IPS-NIHi11 (cell line): ENCODE results near the gene NUP133.
"Not testable (repeated sequence)": the region's sequence is repeated elsewhere in the genome, so short reads cannot be mapped to it uniquely, and the experiment has no call there.

Experiments
- DNase-seq: peaks from one replicate; pipeline ENCODE4 v3.0.0; 2012; ENCODE audit warnings: mixed read lengths, low spot score

Gene NUP133

DNA sequence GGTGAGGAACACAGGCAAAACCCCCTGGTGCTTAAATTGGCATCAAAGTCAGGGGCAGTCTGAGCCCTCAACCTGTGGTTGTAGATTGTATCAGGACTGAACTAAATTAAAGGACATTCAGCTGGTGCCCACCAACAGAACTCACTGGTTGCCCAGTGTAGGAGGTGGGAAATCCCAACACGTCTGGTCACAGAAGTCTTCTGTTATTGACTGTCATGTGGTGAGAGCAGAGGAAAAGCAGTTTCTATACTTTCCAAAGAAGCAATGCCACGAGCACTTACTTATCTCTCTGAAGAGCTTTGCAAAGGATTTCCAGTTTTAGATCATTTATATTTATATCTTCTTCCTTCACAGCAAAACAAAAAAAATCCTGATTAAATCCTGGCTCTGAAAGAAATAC lies 59.3 kb downstream of the NUP133 start:
- no peak for DNase-seq

DNA sequence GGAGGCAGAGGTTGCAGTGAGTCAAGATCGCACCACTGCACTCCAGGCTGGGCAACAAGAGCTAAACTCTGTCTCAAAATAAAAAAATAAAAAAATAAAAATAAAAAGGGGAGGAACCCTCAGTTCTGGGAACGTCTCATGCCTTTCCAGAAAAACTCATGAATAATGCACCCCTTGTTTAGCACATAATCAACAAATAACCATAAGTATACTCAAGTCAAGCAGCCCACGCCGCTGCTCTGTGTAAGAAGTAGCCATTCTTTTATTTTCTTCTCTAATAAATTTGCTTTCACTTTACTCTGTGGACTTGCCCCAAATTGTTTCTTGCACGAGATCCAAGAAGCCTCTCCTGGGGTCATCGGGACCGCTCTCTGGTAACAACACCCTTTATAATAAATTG lies 59.8 kb downstream of the NUP133 start:
- DNase-seq = no peak

DNA sequence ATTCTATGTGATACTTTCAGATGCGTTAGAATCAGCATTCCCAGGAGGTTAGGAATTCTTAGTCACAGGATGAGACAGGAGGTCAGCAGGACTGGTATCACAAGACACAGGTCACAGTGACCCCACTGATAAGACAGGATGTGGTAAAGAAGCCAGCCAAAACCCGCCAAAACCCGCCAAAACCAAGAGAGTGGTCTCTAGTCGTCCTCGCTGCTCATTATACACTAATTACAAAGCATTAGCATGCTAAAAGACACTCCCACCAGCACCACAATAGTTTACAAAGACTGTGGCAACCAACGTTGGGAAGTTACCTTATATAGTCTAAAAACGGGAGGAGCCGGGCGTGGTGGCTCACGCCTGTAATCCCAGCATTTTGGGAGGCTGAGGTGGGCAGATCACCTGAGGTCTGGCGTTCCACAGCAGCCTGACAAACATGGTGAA lies 60.3 kb downstream of the NUP133 start:
- DNase-seq = no peak

DNA sequence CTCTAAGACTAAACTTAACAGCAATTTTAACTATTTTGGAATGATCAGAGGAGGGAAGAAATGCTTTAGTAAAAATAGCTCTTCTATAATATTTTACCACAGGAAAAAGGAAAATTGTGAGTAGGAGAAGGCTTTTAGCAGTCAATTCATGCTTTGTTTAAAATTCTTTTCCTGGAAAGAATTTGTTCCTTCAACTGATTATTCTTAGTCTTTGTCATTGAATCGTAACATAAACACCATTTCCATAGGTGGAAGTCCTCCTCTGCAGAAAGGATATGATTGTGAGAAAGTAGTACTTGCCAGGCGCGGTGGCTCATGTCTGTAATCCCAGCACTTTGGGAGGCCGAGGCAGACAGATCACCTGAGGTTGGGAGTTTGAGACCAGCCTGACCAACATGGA lies 62.3 kb downstream of the NUP133 start:
- DNase-seq = no peak

DNA sequence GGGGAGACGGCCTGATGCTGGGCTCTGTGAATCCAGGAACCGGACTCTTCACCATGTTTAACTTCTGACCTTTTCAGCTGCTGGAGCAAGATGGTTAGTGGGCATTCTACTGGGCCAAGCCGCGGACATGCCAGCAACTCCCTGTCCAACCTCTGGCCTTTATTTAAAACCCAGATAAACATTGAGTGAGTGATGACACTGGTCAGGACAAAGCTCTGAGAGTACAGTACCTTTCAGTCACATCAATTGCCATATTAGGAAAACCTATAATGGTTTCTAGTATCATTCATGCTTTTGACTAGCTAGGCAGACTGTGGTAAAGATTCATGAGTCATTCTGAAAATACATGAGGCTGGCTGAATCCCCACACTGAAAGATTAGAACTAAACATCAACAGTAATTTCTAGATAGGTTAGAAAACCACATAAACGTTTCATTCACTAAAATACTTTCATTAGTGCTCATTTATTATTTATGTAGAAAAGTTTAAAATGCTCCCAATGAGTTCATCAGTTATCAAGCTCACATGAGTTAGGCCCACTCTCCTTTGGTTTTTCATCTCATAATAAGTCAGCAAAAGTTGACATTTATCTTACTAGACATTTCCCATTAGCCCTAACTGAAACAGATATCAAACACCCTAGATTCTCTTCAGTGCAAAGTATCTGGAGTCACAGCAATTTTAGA lies 67.1 kb downstream of the NUP133 start:
- DNase-seq = no peak

DNA sequence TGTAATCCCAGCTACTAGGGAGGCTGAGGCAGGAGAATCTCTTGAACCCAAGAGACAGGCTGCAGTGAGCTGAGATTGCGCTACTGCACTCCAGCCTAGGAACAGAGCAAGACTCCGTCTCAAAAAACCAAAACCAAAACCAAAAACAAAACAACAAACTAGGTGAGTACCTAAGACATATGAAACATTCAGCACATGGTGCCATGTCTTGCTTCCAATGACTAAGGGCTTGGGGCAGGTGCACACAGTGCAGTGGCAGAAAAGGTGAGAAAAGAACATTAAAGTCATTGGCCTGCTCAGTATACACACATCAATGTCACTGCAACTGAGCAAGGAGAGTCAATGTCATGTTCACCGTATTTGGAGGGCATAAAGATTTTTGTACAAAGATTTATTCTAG lies 70.1 kb downstream of the NUP133 start:
- no peak for DNase-seq

DNA sequence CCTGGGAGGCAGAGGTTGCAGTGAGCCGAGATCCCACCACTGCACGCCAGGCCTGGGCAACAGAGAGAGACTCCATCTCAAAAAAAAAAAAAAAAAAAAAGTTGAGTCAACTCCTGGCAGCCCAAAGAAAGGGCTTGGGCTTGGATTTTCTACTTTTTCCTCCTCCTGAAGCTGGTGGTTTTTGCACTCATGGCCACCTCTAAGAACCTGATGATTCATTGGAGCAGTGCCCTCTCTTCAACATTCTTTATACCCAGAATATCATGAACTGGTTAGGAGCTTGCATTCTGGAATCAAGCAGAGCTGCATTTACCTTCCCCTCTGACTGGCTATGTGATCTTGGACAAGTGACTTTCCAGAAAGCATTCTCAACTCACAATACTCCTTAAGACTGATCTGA lies 70.7 kb downstream of the NUP133 start:
- DNase-seq = no peak

DNA sequence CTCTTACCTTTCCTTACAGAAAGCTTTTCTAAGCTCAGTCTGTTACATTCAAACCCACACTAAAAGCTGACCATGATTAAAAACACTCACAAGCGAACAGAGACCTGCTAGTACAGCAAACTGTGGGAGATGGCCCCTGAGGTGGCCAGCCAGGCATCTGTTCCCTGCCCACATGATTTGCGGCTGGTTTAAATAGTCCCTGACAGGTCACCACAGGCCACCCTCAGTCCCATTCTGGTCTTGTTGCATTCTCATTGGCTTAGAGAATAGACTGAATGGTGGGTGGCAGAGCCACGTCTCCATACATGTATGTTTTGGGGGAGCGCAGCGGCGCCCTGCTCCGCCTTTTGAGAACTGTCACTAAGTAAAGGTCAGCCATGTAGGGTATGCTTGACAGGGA lies 71.9 kb downstream of the NUP133 start:
- no peak for DNase-seq

DNA sequence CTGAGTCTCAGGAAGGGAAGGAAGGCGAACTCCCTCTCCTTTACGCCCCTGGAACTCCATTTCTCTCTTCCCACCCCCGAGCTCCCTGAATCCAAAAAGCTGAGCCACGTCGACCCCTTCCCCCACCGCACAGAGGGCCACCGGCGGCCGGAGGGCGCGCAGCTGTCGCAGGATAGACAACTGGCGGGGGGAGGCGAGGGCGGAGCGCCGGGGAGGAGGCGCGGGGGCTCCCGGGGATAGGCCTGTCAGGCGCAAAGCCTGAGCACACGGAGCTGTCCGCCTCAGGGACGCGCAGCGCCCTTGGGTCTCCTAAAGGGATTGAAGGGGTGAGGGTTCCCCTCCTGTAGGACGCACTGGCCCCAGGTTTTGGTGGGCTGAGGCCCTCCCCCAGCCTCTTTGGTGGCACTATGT lies 73.5 kb downstream of the NUP133 start:
- DNase-seq = peak; percentile 65

DNA sequence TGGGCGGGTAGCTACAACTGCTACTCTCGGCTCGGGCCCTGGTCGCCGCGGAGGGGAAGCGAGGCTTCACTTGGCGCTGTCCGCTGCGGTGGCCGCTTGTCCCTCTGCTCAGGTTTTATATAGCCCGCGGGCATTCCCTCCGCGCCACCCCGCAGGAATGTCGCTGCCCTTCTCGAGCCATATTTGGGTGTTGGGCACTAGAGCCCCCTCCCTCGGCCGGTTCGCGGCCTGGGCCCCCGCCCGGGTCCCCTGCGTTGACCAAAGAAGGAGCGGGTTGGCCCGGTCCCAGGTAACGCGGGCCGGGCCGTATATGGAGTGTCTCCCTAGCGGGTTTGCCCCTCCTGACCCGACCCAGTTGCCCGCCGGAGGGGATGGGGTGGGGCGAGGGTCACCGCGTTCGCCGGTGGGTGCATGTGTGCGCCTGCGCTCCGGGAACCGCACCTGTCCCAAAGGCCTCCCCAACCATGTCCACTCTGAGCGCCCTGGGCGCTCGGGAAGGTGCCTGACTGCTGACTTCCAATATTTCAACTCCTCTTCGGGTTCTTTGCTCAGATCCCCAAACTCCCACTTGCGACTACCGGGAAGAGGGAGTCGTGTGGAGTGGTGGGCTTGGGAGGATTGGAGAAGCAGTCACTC lies 74.0 kb downstream of the NUP133 start, which contains the start of gene ACTA1:
ACTA1 (minus strand) TSS at position 90 of the 636 bp plus-strand sequence. CDS start 979 bp downstream, outside the sequence.
- peak; percentile 64 for DNase-seq

DNA sequence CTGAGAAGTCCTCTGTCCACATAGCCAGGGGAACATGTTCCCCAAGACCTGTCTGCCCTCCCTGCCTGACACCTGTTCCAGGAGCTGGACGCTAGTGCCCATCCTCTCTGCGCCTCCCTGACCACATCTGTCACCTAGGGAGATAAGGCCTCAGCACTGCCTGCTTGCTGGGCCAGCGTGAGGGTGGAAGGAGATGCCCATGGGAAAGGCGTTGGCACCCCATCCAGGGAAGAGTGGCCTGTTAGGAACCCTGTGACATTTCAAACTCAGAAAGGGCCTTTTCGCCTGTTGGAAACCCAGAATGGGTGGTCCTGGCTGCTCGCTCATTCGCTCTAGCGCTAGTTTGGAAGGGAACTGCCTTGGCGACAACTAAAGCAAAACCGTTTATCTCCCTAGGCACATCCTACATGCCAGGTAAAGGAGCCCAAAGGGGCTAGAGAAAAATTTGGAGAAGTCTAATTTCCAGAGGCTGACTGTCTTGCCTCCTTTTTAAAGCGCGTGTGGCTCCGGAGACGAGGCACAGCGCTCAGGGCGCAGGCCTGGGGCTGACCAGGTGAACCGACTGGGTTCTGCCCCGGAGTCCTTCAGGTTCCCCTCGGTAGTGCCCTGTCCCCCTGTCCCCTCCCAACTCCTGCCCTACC lies 74.7 kb downstream of the NUP133 start:
- DNase-seq = no peak

DNA sequence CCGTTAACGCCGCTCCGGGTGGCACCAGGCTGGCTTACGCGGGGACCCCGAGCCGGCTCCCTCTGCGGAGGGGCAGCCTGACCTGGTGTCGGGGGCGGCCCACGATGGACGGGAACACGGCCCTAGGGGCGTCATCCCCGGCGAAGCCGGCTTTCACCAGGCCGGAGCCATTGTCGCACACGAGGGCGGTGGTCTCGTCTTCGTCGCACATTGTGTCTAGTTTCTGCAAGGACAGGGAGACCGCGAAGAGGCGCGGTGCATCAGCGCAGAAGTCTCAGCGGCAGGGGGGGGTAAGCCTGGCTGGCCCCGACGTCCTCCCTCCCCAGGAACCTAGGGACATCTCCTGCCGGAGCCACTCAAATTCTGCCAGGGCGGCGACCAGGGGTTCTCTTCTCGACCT lies 75.2 kb downstream of the NUP133 start:
- DNase-seq = no peak

DNA sequence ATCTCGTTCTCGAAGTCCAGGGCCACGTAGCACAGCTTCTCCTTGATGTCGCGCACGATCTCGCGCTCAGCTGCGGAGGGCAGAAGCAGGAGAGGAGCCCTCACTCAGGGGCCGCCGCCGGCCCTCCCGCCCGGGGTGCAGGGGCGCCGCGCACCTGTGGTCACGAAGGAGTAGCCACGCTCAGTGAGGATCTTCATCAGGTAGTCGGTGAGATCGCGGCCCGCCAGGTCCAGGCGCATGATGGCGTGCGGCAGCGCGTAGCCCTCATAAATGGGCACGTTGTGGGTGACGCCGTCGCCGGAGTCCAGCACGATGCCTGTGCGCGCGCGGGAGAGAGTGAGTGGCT lies 76.1 kb downstream of the NUP133 start:
- no peak for DNase-seq

DNA sequence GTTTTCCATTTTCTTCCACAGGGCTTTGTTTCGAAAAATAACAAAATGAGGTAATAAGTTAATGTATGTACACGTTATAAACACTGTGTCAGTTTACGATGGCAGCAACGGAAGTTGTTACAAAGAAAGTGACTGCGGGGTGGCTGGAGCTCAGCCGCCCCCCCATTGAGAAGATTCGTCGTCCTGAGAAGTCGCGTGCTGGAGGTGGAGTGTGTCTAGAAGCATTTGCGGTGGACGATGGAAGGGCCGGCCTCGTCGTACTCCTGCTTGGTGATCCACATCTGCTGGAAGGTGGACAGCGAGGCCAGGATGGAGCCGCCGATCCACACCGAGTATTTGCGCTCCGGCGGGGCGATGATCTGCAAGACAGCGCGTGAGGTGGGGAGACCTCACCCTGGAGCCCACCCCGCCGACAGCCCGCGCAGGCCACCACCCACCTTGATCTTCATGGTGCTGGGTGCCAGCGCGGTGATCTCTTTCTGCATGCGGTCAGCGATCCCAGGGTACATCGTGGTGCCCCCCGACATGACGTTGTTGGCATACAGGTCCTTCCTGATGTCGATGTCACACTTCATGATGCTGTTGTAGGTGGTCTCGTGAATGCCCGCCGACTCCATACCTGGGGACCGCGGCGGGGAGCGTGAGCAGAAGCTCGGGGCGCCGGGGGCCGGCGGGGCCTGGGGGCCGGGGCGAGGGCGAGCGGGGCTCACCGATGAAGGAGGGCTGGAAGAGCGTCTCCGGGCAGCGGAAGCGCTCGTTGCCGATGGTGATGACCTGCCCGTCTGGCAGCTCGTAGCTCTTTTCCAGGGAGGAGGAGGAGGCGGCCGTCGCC lies 76.6 kb downstream of the NUP133 start:
- no peak for DNase-seq

DNA sequence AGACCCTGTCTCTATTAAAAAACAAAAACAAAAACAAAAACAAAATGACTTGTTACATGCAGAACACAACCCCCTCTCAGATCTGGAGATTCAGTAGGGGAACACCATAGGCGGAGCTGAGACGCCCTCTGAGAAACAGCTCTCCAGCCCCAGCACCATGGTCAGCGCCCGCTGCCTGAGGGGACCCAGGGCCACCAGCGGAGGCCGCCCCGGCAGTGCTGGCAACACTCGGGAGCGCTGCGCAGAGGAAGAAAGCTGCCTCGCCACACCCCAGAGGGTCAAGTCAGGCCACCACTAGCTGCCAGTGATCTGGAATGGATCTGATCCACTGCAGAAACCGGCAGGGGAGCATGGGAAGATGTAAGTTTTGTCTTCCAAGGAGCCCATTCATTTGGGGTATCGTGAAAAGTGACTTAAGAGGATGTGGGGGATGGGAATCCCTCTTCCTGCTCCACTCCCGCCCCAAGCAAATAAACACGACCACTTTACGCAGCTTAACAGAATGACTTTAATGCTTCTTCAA lies 77.3 kb downstream of the NUP133 start:
- peak; percentile 90 for DNase-seq

DNA sequence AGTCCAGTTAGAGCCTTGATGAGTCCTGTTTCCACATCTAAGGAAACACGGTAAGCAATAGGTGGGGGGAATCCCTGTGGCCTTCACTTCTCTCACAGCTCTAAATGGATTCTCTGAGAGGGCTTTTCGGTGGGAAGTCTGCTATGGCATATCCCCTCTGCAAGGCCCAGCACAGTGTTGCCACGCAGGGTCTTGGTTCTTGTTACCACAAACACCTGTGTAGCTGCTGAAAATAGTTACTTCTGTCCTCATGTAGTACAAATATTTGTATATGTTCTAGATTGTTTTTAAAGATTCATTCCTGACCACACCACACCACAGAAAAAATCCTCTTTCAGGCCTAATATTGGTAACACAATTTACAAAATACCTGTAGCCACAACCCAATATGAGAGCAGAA lies 79.9 kb downstream of the NUP133 start:
- DNase-seq = no peak

DNA sequence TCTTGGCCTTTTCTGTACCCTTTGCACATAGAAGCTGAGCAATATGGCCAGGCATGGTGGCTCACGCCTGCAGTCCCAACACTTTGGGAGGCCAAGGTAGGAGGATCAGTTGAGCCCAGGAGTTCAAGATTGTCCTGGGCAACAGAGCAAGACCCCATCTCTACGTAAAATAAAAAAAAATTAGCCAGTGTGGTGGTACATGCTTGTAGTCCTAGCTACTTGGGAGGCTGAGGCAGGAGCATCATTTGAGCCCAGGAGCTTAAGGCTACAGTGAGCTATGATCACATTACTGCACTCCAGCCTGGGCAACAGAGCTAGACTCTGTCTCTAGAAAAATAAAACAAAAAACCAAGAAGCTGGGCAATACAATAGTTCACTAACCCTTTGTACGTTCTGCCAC lies 80.6 kb downstream of the NUP133 start:
- no peak for DNase-seq

DNA sequence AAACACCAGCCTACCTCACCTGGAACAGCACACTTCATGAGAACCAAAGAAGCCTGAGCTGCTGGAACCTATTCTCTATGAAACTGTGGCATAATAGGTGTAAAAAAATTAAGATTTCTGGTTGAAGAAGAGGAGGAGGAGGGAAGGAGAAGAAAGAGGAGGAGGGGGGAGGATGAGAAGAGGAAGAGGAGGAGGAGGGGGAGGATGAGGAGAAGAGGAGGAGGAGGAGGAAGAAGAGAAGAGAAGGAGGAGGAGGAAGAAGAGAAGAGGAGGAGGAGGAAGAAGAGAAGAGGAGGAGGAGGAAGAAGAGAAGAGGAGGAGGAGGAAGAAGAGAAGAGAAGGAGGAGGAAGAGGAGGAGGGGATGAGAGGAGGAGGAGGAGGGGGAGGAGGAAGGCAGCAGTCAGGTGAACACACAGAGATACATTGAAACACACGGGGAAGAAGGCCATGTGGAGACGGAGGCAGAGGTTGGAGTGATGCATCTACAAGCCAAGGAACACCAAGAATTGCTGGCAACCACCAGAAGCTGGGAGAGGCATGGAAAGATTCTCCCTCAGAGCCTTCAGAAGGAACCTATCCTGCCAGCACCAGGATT lies 82.5 kb downstream of the NUP133 start:
- no peak for DNase-seq

DNA sequence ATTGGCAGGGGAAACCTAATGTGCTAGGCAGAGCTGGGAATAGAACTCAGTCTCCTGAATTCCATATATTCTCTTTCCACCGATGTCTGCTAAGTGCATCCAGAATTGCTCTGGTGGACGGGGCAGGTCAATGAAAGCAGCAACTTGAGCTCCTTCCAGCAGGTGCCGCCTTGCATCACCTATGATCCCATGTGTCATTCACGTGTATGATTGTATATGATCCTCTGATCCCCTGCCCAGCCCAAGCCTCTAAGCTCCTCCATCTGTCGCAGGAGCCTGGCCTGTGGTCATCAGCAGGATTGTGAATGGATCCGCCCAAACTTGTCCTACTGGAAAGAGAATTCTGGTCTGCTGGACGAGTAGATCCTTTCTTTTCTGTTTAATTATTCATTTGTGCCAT lies 87.4 kb downstream of the NUP133 start:
- DNase-seq = no peak

DNA sequence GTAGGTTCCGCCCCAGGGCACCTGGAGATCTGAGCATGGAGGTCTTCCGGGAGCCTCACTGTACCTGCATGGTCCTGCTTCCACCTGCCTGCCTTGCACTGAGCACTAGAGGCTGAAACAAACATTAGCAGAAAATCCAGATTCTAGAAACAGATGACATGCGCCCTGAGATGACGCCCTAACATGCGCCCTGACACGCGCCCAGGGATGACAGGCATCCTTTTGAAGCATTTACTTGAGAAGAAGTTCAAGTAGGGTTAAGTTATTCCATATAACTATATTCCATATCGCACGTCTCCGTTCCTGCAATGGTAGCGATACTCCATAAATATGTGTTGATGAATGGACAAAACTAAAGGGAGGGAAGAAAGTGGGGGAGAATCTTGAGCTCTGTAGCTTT lies 87.9 kb downstream of the NUP133 start:
- no peak for DNase-seq

DNA sequence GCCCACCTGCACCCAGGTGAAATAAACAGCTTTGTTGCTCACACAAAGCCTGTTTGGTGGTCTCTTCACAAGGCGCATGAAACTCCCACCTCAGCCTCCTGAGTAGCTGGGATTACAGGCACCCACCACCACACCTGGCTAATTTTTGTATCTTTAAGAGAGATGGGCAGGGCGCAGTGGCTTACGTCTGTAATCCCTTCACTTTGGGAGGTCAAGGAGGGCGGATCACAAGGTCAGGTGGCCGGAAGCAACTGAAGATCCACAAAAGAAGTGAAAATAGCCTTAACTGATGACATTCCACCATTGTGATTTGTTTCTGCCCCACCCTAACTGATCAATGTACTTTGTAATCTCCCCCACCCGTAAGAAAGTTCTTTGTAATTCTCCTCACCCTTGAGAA lies 89.6 kb downstream of the NUP133 start:
- not testable (repeated sequence) for DNase-seq

DNA sequence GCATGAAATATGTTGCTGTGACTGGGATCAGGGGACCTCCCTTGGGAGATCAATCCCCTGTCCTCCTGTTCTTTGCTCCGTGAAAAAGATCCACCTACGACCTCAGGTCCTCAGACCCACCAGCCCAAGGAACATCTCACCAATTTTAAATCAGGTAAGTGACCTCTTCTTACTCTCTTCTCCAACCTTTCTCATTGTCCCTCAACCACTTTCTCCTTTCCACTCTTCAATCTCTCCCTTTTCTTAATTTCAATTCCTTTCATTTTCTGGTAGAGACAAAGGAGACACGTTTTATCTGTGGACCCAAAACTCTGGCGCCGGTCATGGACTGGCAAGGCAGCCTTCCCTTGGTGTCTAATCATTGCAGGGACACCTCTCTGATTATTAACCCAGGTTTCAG lies 95.3 kb downstream of the NUP133 start:
- DNase-seq = not testable (repeated sequence)
